Stimulated activated CD8-positive, alpha-beta memory T cell treated with anti-CD3 and anti-CD28 coated beads, Interleukin-15, amount 100 ng/mL, for 24 hours (primary cell): ENCODE measurements around the gene RBM45.
"Not testable (repeated sequence)": the region's sequence is repeated elsewhere in the genome, so short reads cannot be mapped to it uniquely, and the experiment has no call there.

Experiments used
- DNase-seq: peaks from one replicate; pipeline ENCODE4 v3.0.0-alpha.2; 2020; ENCODE audit warnings: low read depth

RBM45 gene

DNA sequence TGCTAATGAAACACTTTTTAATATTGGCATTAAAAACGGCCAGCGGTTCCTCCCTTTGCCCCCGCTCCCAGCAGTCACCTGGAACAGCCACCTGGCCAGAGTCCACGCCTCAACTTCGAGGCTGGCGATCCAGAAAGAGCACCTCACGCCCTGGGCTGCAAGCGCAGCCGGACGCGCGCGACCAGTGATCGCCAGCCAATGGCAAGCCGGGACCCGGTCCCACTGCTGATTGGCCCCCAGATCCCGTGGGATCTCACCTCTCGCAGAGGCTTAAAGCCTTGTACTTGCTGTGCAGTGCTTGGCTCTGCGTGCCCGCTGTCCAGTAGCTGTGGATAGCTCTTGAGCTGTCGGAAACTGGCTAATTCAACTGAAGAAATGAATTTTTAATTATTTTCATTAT, 4.1 kb upstream of the RBM45 start:
- DNase-seq, result no peak

DNA sequence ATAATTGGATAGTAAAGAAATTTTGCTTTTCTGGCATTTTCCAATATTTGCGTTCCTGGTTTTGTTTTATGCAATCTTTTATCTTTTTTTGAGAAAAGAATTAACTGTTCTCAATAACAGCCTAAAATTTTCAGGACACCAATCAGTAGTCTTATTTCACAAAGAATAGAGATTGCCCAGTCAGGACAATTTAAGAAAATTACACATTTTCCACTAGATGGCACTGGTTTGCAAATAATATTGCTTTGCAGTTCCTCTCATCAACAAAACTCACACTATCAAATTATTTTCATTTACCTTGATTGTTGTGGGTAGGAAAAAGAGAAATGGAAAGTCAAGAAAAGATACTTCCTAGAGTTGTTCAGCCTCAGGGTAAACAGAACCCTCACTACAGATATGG, 2.4 kb upstream of the RBM45 start:
- DNase-seq, result no peak

DNA sequence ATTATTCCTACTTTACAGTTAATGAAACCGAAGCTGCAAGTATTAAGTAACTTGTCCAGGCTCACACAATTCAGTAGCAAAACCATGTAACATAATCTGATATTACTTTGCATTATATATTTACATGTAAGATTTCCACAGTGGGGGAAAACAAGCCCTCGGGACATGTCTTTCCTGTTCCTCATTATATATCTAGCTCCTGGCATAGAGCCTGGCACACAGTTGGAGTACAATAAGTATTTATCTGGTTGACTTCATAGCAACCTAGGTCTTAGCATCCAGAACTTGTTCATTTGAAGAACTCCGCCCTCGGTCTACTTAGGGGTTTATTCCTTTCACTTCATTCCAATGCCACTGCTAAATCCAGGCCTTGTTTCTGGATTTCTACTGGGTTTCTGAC, 1.6 kb upstream of the RBM45 start:
- DNase-seq, result no peak

DNA sequence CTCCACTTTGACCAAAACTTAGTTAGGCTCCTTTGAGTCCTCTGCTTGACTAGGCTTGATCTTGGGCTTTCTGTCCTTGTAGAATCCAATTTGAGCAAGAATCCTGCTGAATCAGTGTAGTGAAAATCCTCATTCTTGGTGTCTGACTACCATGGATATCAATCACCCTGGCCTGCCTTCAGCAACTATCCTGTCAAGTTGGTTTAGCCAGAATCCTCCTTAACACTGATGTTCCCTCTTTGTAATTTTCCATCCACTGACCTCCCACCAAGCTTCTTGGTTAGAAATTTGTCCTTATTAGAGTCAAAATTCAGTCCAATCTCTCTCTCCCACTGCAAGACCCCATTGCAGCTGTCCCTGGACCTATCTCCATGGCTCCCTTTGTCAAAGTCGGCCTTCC, 494 bp upstream of the RBM45 start:
- DNase-seq, result no peak

DNA sequence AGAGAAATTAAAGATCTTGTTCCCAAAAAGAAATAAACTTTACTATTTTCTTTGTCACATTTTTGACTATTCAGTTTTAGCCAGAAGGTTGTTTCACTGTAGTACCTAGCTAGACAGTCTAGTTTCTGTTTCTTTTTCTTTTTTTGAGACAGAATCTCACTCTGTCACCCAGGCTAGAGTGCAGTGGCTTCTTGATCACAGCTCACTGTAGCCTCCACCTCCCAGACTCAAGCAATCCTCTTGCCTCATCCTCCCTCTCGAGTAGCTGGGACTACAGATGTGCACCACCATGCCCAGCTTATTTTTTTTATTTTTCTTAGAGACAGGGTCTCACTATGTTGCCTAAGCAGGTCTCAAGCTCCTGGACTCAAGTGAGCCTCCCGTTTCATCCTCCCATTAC, 2.2 kb downstream of the RBM45 start:
- DNase-seq, result no peak

DNA sequence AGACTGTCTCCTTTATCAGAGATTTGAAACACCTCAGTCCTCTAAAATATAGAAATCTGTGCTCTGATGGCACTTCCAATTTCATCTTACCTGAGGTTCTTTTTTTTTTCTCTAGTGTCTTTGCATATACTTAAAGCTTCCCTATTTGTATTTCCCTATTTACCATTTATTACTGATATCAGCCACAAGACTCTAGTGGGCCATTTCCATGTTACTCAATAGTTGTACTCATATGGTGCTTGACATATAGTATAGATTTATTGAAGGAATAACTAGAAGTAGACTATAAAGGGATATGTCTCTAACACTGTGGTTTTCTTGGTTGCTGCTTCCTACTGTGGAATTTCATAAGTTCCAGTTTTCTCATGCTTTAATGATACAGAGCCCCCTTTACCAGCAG, 3.0 kb downstream of the RBM45 start:
- no peak for DNase-seq

DNA sequence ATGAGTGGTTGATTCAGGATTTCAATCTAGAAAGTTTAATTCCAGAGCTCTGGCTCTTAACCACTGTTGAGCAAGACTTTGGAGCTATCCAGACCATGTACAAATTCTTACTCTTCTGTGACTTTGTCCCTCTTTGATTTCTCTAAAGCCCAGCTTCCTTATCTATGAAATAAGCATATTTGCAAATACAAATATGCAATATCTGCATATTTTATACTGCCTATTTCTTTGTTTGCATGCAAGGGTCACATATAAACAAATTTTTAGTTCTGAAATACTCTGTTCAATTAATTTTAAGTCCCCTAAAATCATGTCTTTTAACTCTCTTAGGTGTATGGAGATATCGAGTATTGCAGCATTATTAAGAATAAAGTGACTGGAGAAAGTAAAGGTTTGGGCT, 5.5 kb downstream of the RBM45 start:
- no peak for DNase-seq

DNA sequence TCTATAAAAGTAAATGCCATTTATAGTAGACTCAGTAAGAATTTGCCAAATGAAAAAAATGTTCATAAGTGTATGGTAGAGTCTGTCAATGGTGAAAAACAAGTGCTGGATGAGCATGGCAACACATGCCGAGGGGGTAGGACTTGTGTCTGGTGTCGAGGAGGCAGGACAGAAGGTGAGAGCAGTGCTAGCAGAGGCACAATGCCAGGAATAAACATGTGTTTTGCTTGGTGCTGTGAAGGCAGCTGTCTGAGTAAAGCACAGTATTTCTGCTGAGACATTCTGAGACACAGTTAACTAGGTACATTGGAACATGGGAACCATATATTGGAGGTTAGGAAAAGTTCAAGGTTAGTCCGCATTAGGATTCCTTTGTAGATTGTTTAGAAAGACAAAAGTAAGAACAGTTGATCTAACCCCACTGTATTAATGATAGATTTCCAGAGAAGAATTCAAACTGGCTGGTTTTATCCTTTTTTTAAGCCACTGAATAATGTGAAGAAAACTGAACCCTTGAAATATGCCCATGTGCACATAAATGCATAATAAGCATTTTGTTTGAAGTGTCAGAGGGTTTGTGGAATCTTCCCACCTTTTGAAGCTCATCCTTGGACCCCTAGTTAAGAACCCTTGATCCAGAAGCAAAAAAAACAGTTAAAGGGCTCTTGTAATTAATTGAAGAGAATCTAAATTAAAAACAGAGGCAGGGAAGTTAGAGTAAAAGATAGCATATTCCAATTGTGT, 7.1 kb downstream of the RBM45 start:
- DNase-seq, result no peak

DNA sequence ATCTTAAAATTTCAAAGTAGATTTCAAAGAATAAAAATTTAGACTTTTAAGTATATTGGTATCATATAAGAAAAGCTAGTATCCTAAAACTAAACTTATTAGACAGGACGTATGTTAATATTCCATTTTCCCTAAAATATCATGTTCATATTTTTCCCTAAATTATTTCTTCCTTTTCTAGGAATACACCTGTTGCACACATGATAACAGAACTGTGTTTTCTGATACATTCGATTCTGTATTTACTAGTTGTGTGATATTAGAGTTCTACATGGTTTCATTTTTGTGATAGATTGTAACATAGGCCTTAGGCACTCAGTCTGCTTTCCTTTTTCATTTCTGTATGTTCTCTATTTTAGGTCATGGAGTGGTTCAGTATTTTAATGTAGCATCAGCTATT, 10.9 kb downstream of the RBM45 start:
- DNase-seq, result no peak

DNA sequence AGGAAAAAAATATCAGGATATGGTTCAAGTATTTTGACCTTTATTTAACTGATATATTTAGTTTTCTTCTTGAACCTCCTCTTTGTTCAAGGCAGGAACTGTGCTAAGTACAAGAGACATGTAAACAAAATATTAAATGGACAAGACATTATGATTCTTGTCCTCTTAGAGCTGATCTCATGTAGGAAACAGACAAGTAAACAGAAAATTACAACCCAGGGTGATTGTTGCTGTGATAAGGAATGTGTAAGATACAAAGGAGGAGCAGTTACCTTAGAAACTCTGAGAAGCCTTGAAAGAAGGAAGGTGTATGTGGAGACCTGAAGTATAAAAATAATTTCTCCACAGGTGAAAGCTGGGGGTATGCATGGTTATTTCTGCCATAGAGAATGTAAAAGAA, 12.9 kb downstream of the RBM45 start:
- DNase-seq, result no peak

DNA sequence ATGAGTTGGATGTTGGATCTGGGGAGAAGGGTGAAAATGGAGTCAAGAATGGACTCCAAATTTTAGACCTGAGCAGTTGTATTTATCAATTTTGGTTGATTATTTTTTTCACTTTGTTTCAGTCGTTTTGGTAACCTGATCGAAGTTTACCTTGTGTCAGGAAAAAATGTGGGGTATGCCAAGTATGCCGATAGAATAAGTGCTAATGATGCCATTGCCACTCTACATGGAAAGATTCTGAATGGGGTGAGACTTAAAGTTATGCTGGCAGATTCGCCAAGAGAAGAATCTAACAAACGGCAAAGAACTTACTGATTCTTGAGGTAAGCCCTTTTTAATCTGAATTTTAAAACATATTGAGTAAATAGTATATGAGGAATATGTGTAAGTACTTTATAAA, 13.6 kb downstream of the RBM45 start:
- no peak for DNase-seq

DNA sequence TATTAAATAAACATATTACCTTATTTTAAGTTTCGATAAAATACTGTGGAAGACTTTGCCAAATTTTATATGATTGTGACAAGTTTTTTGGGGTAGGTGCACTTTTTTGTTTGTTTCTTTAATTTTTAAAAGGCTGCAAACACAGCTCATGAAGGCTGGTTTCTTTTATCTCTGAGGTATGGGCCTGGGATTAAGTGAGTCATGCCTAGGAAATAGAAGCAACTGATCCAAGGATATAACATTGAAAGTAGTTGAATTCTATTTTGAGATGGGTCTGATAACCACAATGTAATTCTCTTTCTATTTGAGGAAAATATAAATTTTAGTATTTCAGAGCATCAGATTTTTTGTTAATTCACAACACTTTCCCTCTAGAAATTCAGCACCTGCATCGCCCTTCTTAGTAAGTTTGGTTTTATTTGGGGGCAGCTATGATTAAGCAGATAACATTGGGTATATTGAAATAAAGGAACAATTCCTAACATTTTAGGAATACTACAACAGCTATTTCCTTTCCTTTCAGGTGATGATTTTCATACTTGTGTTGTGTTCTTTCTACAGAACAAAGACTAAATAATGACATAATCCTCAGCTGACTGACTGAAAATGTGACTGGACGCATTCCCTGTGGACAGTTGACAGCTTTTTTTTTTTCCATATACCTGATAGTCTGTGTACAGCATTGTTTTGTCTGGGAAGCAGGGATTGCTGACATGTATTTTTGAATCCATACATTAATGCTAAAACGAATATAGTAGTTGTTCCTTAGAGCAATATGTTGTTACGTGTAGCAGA, 16.8 kb downstream of the RBM45 start:
- DNase-seq, result no peak

DNA sequence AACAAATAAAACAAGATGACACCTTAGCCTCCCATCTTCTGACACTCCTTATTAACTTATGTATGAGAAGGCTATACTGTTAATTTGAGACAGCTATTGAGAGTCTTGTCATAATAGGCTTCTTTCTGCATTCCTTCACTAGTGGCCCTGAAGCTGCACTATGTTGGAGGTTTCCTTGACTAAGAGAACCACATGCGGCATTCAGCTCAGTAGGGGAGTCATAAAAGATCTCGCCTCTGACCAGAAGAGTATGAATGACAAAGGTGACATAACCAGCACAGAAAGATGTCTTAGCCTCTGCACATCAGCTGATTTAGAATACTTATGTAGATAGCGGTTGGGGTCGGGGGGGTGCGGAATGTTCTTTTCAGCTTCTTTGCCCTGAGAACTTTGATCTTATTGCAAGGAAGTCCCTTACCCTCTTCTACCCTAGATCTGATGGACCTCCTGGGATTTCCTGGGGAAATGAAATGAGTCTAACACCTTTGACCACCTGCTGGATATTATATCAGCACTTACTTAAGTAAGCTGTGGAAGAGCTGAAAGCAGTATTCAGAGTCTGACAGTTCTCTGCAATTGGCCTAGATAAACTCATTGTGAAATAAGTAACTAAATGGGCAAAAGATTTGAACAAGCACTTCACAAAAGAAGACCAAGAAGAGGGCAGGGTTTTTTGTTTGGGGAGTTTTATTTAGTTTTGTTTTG, 24.2 kb downstream of the RBM45 start:
- no peak for DNase-seq

DNA sequence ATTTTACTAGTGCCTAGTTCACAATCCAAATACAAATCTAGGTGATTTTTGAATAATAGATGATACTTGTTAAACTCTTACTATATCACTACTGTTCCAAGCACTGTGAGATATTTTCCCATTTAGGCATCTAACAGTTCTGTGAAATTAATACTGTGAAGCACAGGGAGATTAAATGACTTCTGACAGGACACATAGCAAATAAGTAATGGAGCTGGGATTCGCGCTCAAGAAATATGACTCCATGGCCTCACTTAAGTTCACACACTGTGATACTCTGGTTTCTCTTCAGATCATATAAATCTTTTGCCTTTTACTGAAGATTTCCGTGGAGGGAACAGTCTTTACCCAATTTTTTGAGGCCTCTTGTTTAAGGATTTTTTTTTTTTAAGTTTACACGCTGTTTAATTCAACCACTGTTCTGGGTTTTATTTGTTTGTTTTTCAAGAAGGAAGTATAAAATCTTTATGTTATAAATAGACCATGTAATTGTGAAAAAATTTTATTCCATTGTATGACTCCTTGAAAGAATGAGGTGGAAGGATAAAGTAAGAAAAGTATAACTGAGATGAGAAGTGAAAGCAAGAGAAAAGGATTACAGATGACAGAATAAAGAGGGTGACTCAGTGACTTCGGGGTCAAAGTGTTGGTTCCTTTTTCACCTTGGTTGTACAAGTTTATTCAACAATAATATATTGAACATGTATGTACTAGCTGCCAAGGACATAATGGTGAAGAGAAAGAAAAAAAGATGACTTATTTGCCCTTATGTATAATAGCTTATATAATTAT, 30.2 kb downstream of the RBM45 start:
- DNase-seq, result no peak

DNA sequence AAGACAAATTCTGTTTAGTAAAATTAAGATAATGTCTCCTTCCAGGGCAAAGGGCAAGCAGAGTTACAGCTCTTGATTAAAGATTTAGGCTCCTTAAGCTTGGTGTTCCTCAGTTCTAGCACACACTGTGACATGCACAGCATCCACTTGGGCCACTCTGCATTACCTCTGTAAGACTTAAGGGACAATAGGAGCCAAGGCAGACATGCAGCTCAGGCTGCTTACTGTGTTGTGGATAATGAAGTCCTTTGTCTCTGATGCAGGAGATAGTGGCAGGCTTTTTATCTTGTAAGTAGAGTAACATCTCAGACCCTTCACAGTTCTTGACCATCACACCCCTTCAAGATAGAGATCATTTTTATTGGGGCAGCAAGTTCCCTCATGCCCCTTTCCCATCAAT, 31.2 kb downstream of the RBM45 start:
- DNase-seq, result no peak

DNA sequence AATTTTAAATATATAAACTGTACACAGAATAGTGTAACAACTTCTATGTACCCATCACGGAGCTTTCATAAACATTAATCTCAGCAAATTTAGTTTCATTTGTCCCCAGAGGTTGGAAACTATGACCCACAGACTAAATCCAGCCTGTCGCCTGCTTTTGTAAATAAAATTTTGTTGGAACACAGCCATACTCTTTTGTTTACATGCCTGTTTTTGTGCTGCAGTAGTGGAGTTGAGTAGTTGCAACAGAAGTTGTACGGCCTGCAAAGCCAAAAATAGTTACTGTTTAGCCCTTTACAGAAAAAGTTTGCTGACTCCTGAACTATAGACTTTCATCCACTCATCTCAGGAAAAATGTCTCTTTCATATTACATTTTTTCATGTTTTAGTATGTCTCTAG, 39.8 kb downstream of the RBM45 start:
- no peak for DNase-seq

DNA sequence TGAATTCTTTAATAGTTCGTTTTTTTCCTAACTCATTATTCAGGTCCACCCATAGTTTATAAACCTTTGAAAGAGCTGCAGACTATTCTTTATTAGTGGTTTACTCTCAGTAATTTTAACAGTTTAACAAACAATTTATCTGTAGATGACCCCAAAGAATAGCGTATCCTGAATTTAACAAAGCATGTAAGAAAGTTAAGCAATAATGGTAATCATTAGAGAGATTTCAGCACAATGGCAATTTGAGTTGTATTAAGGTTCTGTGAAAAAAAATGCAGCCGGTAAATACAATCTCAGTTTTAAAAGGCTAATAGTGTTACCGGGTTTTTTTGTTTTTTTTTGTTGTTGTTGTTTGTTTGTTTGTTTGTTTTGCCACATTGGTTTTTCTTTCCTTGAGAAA, 40.3 kb downstream of the RBM45 start:
- DNase-seq, result no peak

DNA sequence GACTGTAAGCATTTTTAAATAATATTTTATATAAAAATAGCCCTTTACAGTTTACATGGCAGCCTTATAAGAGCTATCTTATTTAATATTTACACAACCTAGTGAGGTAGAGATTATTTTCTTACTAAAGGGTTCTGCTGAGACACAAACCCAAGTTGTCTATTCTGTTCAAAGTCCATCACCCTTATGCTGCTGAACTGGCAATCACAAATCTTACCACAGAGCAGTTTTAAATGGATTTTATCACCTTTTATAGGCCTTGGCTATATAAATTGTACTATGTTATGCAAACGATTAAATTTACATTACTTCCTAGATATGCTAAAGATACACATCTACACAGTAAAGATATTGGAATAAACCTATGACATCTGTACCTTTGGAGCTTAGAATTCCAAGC, 40.7 kb downstream of the RBM45 start:
- DNase-seq, result no peak

DNA sequence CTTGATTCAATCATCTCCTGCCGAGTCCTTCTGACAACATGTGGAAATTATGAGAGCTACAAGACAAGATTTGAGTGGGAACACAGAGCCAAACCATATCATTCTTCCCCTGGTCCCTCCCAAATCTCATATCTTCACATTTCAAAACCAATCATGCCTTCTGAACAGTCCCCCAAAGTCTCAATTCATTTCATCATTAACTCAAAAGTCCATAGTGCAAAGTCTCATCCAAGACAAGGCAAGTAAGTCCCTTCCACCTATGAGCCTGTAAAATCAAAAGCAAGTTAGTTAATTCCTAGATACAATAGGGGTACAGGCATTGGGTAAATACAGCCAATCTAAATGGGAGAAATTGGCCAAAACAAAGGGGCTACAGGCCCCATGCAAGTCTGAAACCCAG, 41.6 kb downstream of the RBM45 start:
- not testable (repeated sequence) for DNase-seq

DNA sequence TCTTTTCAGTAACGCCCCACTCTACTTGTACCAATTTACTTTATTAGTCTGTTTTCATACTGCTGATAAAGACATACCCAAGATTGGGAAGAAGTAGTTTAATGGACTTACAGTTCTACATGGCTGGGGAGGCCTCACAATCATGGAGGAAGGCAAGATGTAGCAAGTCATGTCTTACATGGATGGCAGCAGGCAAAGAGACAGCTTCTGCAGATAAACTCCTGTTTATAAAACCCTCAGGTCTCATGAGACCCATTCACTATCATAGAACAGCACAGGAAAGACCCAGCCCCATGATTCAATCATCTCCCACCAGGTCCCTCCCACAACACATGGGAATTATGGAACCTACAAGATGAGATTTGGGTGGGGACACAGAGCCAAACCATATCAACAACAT, 43.3 kb downstream of the RBM45 start:
- no peak for DNase-seq

DNA sequence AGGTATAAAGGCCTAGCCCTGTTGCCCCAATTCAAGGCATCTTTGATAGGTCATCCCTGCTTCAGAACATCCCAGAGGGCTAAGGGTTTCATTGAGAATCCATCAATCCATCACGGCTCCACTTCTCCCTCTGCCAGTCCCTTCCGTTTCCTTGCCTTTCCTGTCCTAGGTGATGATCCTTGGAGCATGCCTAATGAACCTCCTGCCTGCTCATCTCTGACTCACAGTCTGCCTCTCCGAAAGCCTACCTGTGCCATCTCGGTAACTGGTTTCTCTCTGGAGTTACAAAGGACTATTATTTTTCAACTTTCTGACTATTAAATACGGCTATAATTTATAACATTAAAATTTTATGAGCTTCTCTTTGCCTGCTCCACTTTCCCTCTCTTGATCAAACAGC, 45.3 kb downstream of the RBM45 start:
- DNase-seq, result no peak

DNA sequence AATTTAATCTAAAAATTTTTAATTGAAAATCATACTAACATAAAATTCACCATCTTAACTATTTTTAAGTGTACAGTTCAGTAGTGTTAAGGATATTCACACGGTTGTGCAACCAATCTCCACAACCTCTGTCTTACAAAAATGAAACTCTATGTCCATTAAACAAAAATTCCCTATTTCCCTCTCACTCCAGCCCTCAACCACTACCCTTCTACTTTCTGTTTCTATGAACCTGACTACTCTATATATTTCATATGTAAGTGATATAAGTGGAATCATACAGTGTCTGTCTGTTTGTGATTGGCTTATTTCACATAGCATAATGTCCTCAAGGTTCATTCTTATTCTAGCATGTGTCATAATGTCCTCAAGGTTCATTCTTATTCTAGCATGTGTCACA, 47.7 kb downstream of the RBM45 start:
- DNase-seq, result no peak
